CD4-positive, alpha-beta T cell (primary cell): ENCODE measurements around the gene SPEM3. TPM values are rescaled to one million over a fixed set of nuclear protein-coding genes. Genes with fewer than 3 reads are reported as not detected.

Experiments used
- ATAC-seq: fragments of 200-7000 bp; cut with Tn5 transposase; one replicate; pipeline ENCODE4 v1.10.0; 2022; ENCODE audit warnings: mild to moderate bottlenecking; ENCODE audit not compliant: poor library complexity
- CTCF ChIA-PET: fragments of 350-600 bp; sonication (Branson Sonifier 250); formaldehyde crosslinking; loops from one replicate; lab custom pipeline; 2021; ENCODE audit warnings: antibody characterized with exemption, inconsistent platforms; lab: Charles Lee
- POLR2A ChIA-PET: fragments of 350-600 bp; sonication (Branson Sonifier 250); formaldehyde crosslinking; loops from one replicate; lab custom pipeline; 2021; ENCODE audit warnings: antibody characterized with exemption, inconsistent platforms; lab: Charles Lee
- DNase-seq, 14 experiments: peaks; one replicate each; pipeline ENCODE4 v3.0.0-alpha.2; 2013 to 2020; ENCODE audit warnings: mixed read lengths in 2 of 14
- H3K27ac ChIP-seq, 2 donors: one replicate each; pipeline versions ENCODE4 v1.5.1 to v1.7.0; 2013; ENCODE audit warnings: low read length in 2 of 2, low read depth in 1 of 2, mild to moderate bottlenecking in 1 of 2
- H3K27me3 ChIP-seq, 2 experiments: 1 replicate in 1 of 2; 2 replicates in 1 of 2; pipeline versions ENCODE4 v1.6.1 to v1.7.0; 2013; ENCODE audit warnings: low read length in 2 of 2, control low read depth in 1 of 2, mild to moderate bottlenecking in 1 of 2, moderate library complexity in 1 of 2; ENCODE audit not compliant: insufficient read depth in 2 of 2, control insufficient read depth in 1 of 2
- H3K36me3 ChIP-seq: one replicate; pipeline ENCODE4 v1.6.1; 2013; ENCODE audit warnings: low read length, control low read depth; ENCODE audit not compliant: insufficient read depth
- H3K4me1 ChIP-seq: one replicate; pipeline ENCODE4 v1.6.1; 2013; ENCODE audit warnings: low read length, control low read depth; ENCODE audit not compliant: insufficient read depth
- H3K4me3 ChIP-seq: one replicate; pipeline ENCODE4 v1.5.1; 2013; ENCODE audit warnings: mild to moderate bottlenecking, low read length, moderate library complexity
- H3K9me3 ChIP-seq, 2 experiments: 1 replicate in 1 of 2; 2 replicates in 1 of 2; pipeline versions ENCODE4 v1.6.1 to v1.7.0; 2013; ENCODE audit warnings: low read length in 2 of 2, mild to moderate bottlenecking in 2 of 2, control low read depth in 1 of 2, moderate library complexity in 1 of 2; ENCODE audit not compliant: control insufficient read depth in 1 of 2, insufficient read depth in 1 of 2
- H3K27ac Mint-ChIP-seq: one replicate; pipeline ENCODE4 v1.8.0; 2020; ENCODE audit warnings: mixed read lengths
- H3K27me3 Mint-ChIP-seq: one replicate; pipeline ENCODE4 v1.8.0; 2021; ENCODE audit warnings: mixed read lengths
- H3K36me3 Mint-ChIP-seq: one replicate; pipeline ENCODE4 v1.8.0; 2021; ENCODE audit warnings: low read depth, mixed read lengths
- H3K4me1 Mint-ChIP-seq: one replicate; pipeline ENCODE4 v1.8.0; 2021; ENCODE audit warnings: low read depth, mixed read lengths
- H3K4me3 Mint-ChIP-seq: one replicate; pipeline ENCODE4 v1.8.0; 2020; ENCODE audit warnings: mild to moderate bottlenecking, mixed read lengths
- H3K9me3 Mint-ChIP-seq: one replicate; pipeline ENCODE4 v1.8.0; 2020; ENCODE audit warnings: mixed read lengths
- CTCF ChIP-seq: fragments of 200-600 bp; IDR thresholded peaks from one replicate; pipeline ENCODE4 v1.8.0; 2022; ENCODE audit warnings: antibody characterized with exemption, mild to moderate bottlenecking
- intact Hi-C, 2 experiments: fragments of 100-400 bp; cut with DNase I in 1 of 2; cut with micrococcal nuclease in 1 of 2; formaldehyde crosslinking; loops; one replicate each; pipeline versions ENCODE4 v1.15.1 to v1.9.0; 2023 to 2025; cut with DNase I, micrococcal nuclease
- total RNA-seq, 174 experiments: library from RNA in 2 of 174; stranded (reverse) in 2 of 174; gene quantifications; one replicate each; pipeline ENCODE4 v1.2.3 and lab custom pipeline; 2021 to 2026

SPEM3 gene
- total RNA-seq, 2 experiments from 2014 or later, result not detected

- no peak for TF ChIP-seq CTCF
- H3K36me3 ChIP-seq, result no peaks in the 10 kb centered on the region
- no peaks in the 10 kb centered on the region for H3K36me3 Mint-ChIP-seq
- intact Hi-C loops, result no loop called here
- ATAC-seq (no peak), DNase-seq (no peak)
- no peak overlapping the region for H3K27ac Mint-ChIP-seq
- peaks cover 79% of the 10 kb centered on the region for H3K27me3 Mint-ChIP-seq
- POLR2A ChIA-PET, result interaction anchor here (0.8 to 4.0 kb wide), 9 partner anchors 9 to 117 kb away, joined by 3 to 25 read pairs (median 6); partner anchors contain the start of genes POLR2A, SLC35G6, TMEM102 and TMEM256
- H3K27me3 ChIP-seq, result peaks cover 74 to 85% of the 10 kb centered on the region in 2 experiments
- H3K4me1 Mint-ChIP-seq, result peaks cover 37% of the 10 kb centered on the region
- peaks cover 48% of the 10 kb centered on the region for H3K4me1 ChIP-seq
- H3K4me3 Mint-ChIP-seq, result peak overlapping the region; percentile 7
- H3K4me3 ChIP-seq, result no peak overlapping the region
- no peak overlapping the region for H3K27ac ChIP-seq
- CTCF ChIA-PET, result interaction anchor here (1.3 kb wide), 1 partner anchor 88 kb away, joined by 4 read pairs; no protein-coding TSS in a partner anchor
- peaks cover 0 to 31% of the 10 kb centered on the region in 2 experiments for H3K9me3 ChIP-seq
- no peaks in the 10 kb centered on the region for H3K9me3 Mint-ChIP-seq
Observed at GRCh38 chr17:7443499-7444485, 15.1 kb downstream of the SPEM3 start.

- H3K36me3 ChIP-seq, result no peaks in the 10 kb centered on the region
- no peaks in the 10 kb centered on the region for H3K36me3 Mint-ChIP-seq
- H3K27ac Mint-ChIP-seq, result no peak within 1 kb of the TSS
- no peak for TF ChIP-seq CTCF
- H3K27me3 ChIP-seq, result peaks cover 67 to 73% of the 10 kb centered on the region in 2 experiments
- H3K4me3 Mint-ChIP-seq, result peak within 1 kb of the TSS; percentile 59
- ChIA-PET CTCF (interaction anchor here (1.1 to 1.4 kb wide), 4 partner anchors 8 to 149 kb away, joined by 3 to 5 read pairs (median 4); no protein-coding TSS in a partner anchor), POLR2A (interaction anchor here (1.1 to 4.0 kb wide), 7 partner anchors 9 to 115 kb away, joined by 4 to 25 read pairs (median 6); partner anchors contain the start of genes PLSCR3, POLR2A, SLC35G6 and ZBTB4)
- peak in 3 of 14 experiments; percentile 15 to 56 (median 43) for DNase-seq
- peak; percentile 11 for ATAC-seq
- peaks cover 37% of the 10 kb centered on the region for H3K4me1 ChIP-seq
- no peaks in the 10 kb centered on the region for H3K9me3 Mint-ChIP-seq
- H3K27ac ChIP-seq, result no peak within 1 kb of the TSS
- peaks cover 72% of the 10 kb centered on the region for H3K27me3 Mint-ChIP-seq
- intact Hi-C loops, result no loop called here
- H3K4me1 Mint-ChIP-seq, result peaks cover 29% of the 10 kb centered on the region
- H3K9me3 ChIP-seq, result peaks cover 0 to 28% of the 10 kb centered on the region in 2 experiments
- peak within 1 kb of the TSS; percentile 37 for H3K4me3 ChIP-seq
Observed at GRCh38 chr17:7444682-7445618, 16.3 kb downstream of the SPEM3 start, which contains the start of gene CHRNB1. Gene CHRNB1, plus strand, starts transcription at chr17:7445061. Its CDS starts 67 bp downstream, at chr17:7445128.
